ENCODE results near the gene CD209. TPM values are rescaled to one million over a fixed set of nuclear protein-coding genes. Genes with fewer than 3 reads are reported as not detected.
"Not testable (repeated sequence)": the region's sequence is repeated elsewhere in the genome, so short reads cannot be mapped to it uniquely, and the experiment has no call there.

Gene CD209
- total and polyA plus RNA-seq, 2 experiments from 2014 or later: not detected

DNA sequence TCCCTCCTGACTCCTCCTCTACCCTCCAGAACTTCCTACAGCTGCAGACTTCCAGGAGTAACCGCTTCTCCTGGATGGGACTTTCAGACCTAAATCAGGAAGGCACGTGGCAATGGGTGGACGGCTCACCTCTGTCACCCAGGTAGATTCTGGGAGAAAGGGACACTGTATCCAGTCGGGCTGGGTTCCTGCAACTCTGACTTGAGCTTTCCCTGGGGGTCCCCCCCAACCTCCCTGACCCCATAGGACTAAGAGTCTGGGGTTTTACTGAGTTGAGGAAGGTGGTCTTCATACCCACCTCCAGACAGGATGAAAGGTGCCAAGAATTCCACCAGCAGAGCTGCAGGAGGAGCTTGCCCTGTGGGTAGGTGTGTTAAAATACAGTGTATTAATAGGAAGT, 20.2 kb upstream of the CD209 start:
- 88% methylated on average over 4 of the region's 4 CpGs for WGBS (ENCODE audit: low lambda C conversion rate, missing lambda C conversion rate)
- H2AFZ ChIP-seq: no peak overlapping the region

DNA sequence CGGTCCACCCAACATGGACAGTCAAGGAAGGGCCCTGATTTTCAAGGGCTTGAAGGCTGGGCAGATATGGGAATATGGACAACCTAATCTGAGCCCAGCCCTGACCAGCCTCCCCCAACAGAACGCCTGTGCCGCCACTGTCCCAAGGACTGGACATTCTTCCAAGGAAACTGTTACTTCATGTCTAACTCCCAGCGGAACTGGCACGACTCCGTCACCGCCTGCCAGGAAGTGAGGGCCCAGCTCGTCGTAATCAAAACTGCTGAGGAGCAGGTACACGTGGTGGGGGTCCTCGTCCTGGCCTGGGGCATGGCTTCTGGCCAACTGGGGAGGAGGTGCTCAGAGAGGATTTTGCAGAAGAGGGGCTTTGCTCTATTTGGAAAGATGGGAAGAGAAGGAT, 19.2 kb upstream of the CD209 start:
- no peak overlapping the region for H3K4me2 ChIP-seq
- DNase-seq (ENCODE audit: low spot score): no peak
- H3K4me3 ChIP-seq: no peak overlapping the region
- no peak overlapping the region for H2AFZ ChIP-seq
- no peaks in the 10 kb centered on the region for H3K27me3 ChIP-seq
- H3K9me2 ChIP-seq (replicated peaks; ENCODE audit: insufficient read depth): no peaks in the 10 kb centered on the region
- 84% methylated on average over 11 of the region's 11 CpGs for WGBS (ENCODE audit: low lambda C conversion rate, missing lambda C conversion rate)
- no peak overlapping the region for H3K27ac ChIP-seq
- no peaks in the 10 kb centered on the region for H3K9me3 ChIP-seq (ENCODE audit: low read depth)
- H3K36me3 ChIP-seq (replicated peaks; ENCODE audit: insufficient read depth, low read depth): no peaks in the 10 kb centered on the region
- H4K20me1 ChIP-seq (ENCODE audit: insufficient read depth, poor library complexity, severe bottlenecking): no peaks in the 10 kb centered on the region
- H3K79me2 ChIP-seq: no peaks in the 10 kb centered on the region
- TF ChIP-seq, protein P1, sequence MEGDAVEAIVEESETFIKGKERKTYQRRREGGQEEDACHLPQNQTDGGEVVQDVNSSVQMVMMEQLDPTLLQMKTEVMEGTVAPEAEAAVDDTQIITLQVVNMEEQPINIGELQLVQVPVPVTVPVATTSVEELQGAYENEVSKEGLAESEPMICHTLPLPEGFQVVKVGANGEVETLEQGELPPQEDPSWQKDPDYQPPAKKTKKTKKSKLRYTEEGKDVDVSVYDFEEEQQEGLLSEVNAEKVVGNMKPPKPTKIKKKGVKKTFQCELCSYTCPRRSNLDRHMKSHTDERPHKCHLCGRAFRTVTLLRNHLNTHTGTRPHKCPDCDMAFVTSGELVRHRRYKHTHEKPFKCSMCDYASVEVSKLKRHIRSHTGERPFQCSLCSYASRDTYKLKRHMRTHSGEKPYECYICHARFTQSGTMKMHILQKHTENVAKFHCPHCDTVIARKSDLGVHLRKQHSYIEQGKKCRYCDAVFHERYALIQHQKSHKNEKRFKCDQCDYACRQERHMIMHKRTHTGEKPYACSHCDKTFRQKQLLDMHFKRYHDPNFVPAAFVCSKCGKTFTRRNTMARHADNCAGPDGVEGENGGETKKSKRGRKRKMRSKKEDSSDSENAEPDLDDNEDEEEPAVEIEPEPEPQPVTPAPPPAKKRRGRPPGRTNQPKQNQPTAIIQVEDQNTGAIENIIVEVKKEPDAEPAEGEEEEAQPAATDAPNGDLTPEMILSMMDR (IDR thresholded peaks at IDR 0.05; ENCODE audit: poor library complexity): no peak
- H3K4me1 ChIP-seq (ENCODE audit: insufficient read depth): no peaks in the 10 kb centered on the region

More for the DNA sequence above, 20.2 kb upstream of the CD209 start:
- no peak overlapping the region for H3K4me2 ChIP-seq
- no peak for DNase-seq (ENCODE audit: low spot score)
- H3K27me3 ChIP-seq: no peaks in the 10 kb centered on the region
- H3K4me1 ChIP-seq (ENCODE audit: insufficient read depth): no peaks in the 10 kb centered on the region
- H3K79me2 ChIP-seq: no peaks in the 10 kb centered on the region
- no peak overlapping the region for H3K27ac ChIP-seq
- H3K4me3 ChIP-seq: no peak overlapping the region
- no peaks in the 10 kb centered on the region for H3K9me2 ChIP-seq (replicated peaks; ENCODE audit: insufficient read depth)
- TF ChIP-seq EZH2phosphoT487 (IDR thresholded peaks at IDR 0.05; ENCODE audit: low read depth, severe bottlenecking, unreplicated experiment): no peak
- no peak for TF ChIP-seq EZH2 (IDR thresholded peaks at IDR 0.05; ENCODE audit: borderline replicate concordance)
- TF ChIP-seq, protein P1 (IDR thresholded peaks at IDR 0.05; ENCODE audit: poor library complexity): no peak
- H4K20me1 ChIP-seq (ENCODE audit: insufficient read depth, poor library complexity, severe bottlenecking): no peaks in the 10 kb centered on the region
- H3K9me3 ChIP-seq (ENCODE audit: low read depth): no peaks in the 10 kb centered on the region
- H3K36me3 ChIP-seq (replicated peaks; ENCODE audit: insufficient read depth, low read depth): no peaks in the 10 kb centered on the region

DNA sequence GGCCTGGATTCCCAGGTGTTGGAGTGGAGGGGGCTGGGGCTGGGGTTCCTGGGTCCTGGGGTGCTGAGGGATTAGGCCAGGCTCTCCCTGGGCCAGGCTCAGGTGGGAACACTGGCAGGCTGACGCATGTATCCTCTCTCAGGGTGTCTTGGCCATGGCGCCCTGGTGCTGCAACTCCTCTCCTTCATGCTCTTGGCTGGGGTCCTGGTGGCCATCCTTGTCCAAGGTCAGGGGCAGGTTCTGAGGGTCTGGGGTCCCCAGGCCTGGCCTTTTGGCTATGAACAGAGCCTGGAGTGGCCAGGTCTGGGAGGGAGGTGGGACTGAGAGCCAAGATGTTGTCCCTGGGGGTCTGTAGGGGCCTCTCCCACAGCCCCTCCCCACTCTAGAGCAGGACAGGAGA, 17.7 kb upstream of the CD209 start:
- H3K79me2 ChIP-seq; H3K27ac ChIP-seq; DNase-seq (ENCODE audit: low spot score); H3K9me3 ChIP-seq (ENCODE audit: low read depth); H3K36me3 ChIP-seq (replicated peaks; ENCODE audit: insufficient read depth, low read depth); H3K4me3 ChIP-seq; H3K4me1 ChIP-seq (ENCODE audit: insufficient read depth); H3K9me2 ChIP-seq (replicated peaks; ENCODE audit: insufficient read depth); H3K4me2 ChIP-seq; H4K20me1 ChIP-seq (ENCODE audit: insufficient read depth, poor library complexity, severe bottlenecking); H3K27me3 ChIP-seq; H2AFZ ChIP-seq: not testable (repeated sequence)
- 94% methylated on average over 2 of the region's 2 CpGs for WGBS (ENCODE audit: low lambda C conversion rate, missing lambda C conversion rate)

- H3K4me1 ChIP-seq (ENCODE audit: insufficient read depth); H3K27ac ChIP-seq; H3K79me2 ChIP-seq; H3K4me3 ChIP-seq; H4K20me1 ChIP-seq (ENCODE audit: insufficient read depth, poor library complexity, severe bottlenecking); H3K9me3 ChIP-seq (ENCODE audit: low read depth); H3K36me3 ChIP-seq (replicated peaks; ENCODE audit: insufficient read depth, low read depth); DNase-seq (ENCODE audit: low spot score); H3K4me2 ChIP-seq; H3K9me2 ChIP-seq (replicated peaks; ENCODE audit: insufficient read depth); H2AFZ ChIP-seq; H3K27me3 ChIP-seq: not testable (repeated sequence)
- WGBS (ENCODE audit: low lambda C conversion rate, missing lambda C conversion rate): 60% methylated on average over 3 of the region's 3 CpGs
These were observed 16.8 kb upstream of the CD209 start for GRCh38 chr19:7764157-7764556.

DNA sequence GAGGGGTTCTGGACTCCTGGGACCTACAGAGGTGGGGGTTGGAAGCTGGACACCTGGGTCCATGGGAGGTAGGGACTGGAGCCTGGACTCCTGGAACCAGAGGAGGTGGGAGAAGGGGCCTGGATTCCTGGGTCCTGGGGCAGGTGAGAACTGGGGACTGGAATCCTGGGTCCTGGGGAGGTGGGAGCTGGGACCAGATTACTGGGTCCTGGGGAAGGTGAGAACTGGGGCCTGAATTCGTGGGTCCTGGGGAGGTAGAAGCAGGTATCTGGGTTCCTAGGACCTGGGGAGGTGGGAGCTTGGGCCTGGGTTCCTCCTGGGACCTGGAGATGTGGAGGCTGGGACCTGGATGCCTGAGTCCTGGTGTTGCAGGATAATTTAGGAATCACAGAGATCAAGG, 16.4 kb upstream of the CD209 start:
- Histone ChIP-seq H3K4me3 (no peak overlapping the region), H3K36me3 (replicated peaks; ENCODE audit: insufficient read depth, low read depth) (no peaks in the 10 kb centered on the region), H3K4me1 (ENCODE audit: insufficient read depth) (no peaks in the 10 kb centered on the region), H3K79me2 (no peaks in the 10 kb centered on the region), H3K9me2 (replicated peaks; ENCODE audit: insufficient read depth) (no peaks in the 10 kb centered on the region), H3K27me3 (no peaks in the 10 kb centered on the region), H3K4me2 (no peak overlapping the region), H4K20me1 (ENCODE audit: insufficient read depth, poor library complexity, severe bottlenecking) (no peaks in the 10 kb centered on the region), H2AFZ (no peak overlapping the region), H3K27ac (no peak overlapping the region), H3K9me3 (ENCODE audit: low read depth) (no peaks in the 10 kb centered on the region)
- 60% methylated on average over 1 of the region's 1 CpG for WGBS (ENCODE audit: low lambda C conversion rate, missing lambda C conversion rate)
- no peak for DNase-seq (ENCODE audit: low spot score)
- TF ChIP-seq, protein P1 (IDR thresholded peaks at IDR 0.05; ENCODE audit: poor library complexity): no peak
- TF ChIP-seq EZH2phosphoT487 (IDR thresholded peaks at IDR 0.05; ENCODE audit: low read depth, severe bottlenecking, unreplicated experiment) (no peak), EZH2 (IDR thresholded peaks at IDR 0.05; ENCODE audit: borderline replicate concordance) (no peak)

Data from hepatocyte (in vitro differentiated cells).